ENCODE data around the gene RHBDL2.

The RHBDL2 gene

GRCh38 chr1:38908821-38909220 is 32.8 kb downstream of the RHBDL2 start:
- H3K27ac ChIP-seq: no peak overlapping the region
- no peak for TF ChIP-seq ZFX (IDR thresholded peaks at IDR 0.05)
- TF ChIP-seq, protein P1, sequence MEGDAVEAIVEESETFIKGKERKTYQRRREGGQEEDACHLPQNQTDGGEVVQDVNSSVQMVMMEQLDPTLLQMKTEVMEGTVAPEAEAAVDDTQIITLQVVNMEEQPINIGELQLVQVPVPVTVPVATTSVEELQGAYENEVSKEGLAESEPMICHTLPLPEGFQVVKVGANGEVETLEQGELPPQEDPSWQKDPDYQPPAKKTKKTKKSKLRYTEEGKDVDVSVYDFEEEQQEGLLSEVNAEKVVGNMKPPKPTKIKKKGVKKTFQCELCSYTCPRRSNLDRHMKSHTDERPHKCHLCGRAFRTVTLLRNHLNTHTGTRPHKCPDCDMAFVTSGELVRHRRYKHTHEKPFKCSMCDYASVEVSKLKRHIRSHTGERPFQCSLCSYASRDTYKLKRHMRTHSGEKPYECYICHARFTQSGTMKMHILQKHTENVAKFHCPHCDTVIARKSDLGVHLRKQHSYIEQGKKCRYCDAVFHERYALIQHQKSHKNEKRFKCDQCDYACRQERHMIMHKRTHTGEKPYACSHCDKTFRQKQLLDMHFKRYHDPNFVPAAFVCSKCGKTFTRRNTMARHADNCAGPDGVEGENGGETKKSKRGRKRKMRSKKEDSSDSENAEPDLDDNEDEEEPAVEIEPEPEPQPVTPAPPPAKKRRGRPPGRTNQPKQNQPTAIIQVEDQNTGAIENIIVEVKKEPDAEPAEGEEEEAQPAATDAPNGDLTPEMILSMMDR (conservative IDR thresholded peaks at IDR 0.05): no peak

GRCh38 chr1:38905985-38906384 is 35.6 kb downstream of the RHBDL2 start:
- no peak for TF ChIP-seq ZFX (IDR thresholded peaks at IDR 0.05)
- TF ChIP-seq, protein P1 (conservative IDR thresholded peaks at IDR 0.05): no peak
- H3K27ac ChIP-seq: no peak overlapping the region

DNA sequence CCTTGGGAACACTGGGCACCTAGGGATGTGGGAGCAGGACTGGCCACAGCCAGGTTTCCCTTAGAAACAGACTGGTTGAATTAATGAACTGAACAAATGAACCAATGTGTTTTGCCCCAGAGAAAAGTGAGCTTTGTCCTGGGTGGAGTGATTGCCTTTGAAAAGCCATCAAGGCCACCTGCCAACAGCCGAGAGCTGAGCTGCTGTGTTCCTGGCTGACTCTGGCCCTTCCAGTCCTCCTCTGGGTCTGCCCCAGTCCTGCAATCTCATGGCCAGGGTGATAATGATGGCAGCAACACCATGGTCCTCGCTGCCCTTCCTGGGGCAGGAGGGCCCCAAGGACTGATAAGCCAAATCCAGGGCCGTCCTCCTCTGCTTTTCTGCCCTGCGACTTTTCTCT is 42.1 kb downstream of the RHBDL2 start:
- H3K27ac ChIP-seq: no peak overlapping the region
- no peak for TF ChIP-seq ZFX (IDR thresholded peaks at IDR 0.05)
- TF ChIP-seq, protein P1 (conservative IDR thresholded peaks at IDR 0.05): no peak

- no peak for TF ChIP-seq ZFX (IDR thresholded peaks at IDR 0.05)
- TF ChIP-seq, protein P1 (conservative IDR thresholded peaks at IDR 0.05): no peak
- no peak overlapping the region for H3K27ac ChIP-seq
Measured at GRCh38 chr1:38898653-38899230, 42.9 kb downstream of the RHBDL2 start.

DNA sequence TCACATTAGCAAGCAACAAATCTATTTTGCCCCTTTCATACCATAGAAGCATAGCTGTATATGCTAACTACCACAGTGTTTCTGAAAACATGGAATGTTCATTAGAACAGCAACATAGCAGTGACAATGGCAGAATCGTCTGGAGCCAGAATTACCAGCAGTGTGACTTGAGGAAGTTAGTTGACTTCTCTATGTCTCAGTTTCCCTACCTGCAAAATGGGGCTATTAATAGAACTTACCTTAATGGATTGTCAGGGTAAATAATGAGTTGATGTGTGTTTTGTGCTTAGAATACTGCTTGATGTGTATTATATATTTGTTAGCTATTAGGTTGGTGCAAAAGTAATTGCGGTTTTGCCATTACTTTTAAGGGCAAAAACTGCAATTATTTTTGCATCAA is 45.5 kb downstream of the RHBDL2 start:
- TF ChIP-seq ZFX (IDR thresholded peaks at IDR 0.05): no peak
- TF ChIP-seq, protein P1 (conservative IDR thresholded peaks at IDR 0.05): no peak
- H3K27ac ChIP-seq: no peak overlapping the region

- no peak overlapping the region for H3K27ac ChIP-seq
- TF ChIP-seq ZFX (IDR thresholded peaks at IDR 0.05): no peak
Measured at GRCh38 chr1:38892976-38893375, 48.7 kb downstream of the RHBDL2 start.

DNA sequence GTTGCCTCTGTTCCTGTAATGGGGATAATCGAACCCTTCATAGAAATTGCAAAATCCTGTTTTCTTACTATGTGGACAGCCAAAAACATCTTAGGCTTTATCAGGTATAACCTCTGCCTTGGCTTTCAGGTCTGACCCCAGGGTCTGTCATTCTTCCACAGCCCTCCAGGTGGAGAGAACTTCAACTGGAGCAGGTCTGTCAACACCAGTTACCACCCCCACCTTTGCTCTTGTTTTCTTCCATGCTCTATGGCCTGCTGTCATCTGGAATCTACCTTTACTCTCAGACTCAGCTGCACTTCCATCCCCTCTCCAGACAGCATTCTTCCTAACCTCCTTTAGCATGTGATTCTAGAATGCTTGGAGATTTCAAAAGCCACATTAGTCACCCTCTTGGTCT is 49.9 kb downstream of the RHBDL2 start:
- TF ChIP-seq ZFX (IDR thresholded peaks at IDR 0.05): no peak
- TF ChIP-seq, protein P1 (conservative IDR thresholded peaks at IDR 0.05): no peak; the same call in 1 of the 2 replicates
- no peak overlapping the region for H3K27ac ChIP-seq

DNA sequence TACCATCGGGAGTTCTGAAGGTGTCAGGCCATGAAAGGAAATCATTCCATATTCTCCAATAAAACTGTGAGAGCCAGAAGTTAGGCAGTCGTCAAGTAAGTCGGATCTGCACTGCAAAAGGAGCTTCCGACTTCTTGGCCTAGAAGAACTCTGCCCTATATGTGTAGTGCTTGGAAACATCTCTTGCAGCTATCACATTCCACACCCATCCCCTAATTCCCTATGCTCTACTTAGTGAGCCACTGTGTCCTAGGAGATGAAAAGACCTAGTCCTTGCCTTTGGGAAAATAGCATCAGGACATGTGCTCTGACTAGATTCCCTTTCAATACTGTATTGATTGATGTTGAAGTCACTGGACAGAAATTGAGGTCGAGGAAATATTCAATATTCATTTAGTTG is 52.0 kb downstream of the RHBDL2 start:
- TF ChIP-seq ZFX (IDR thresholded peaks at IDR 0.05): no peak
- TF ChIP-seq, protein P1 (conservative IDR thresholded peaks at IDR 0.05): no peak

More for the DNA sequence above, 52.0 kb downstream of the RHBDL2 start:
- no peak overlapping the region for H3K27ac ChIP-seq
